Retina (tissue), 1 donor: ENCODE data around the gene NSUN6.
A peak's percentile ranks its signal among the peaks of the same experiment; 100 is the strongest.

Source experiments
- DNase-seq: peaks from one replicate; pipeline ENCODE4 v3.0.0-alpha.2; 2016

NSUN6 gene

DNA sequence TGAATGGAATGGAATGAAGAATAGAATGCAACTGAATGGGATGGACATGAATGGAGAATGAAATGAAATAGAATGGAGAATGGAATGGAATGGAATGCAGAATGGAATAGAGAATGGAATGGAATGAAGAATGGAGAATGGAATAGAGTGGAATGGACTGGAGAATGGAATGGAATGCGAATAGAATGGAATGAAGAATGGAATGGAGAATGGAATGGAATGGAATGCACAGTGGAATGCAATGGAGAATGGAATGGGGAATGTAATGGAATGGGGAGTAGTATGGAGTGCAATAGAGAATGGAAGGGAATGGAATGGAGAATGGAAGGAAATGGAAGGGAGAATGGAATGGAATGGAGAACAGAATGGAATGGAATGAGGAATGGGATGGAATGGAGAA lies 93.4 kb downstream of the NSUN6 start:
- no peak for DNase-seq

GRCh38 chr10:18556522-18557147 lies 94.8 kb downstream of the NSUN6 start:
- DNase-seq: no peak

GRCh38 chr10:18554479-18554878 lies 96.9 kb downstream of the NSUN6 start:
- DNase-seq: no peak

- DNase-seq: no peak
Observed at GRCh38 chr10:18551473-18551872, 99.9 kb downstream of the NSUN6 start.

DNA sequence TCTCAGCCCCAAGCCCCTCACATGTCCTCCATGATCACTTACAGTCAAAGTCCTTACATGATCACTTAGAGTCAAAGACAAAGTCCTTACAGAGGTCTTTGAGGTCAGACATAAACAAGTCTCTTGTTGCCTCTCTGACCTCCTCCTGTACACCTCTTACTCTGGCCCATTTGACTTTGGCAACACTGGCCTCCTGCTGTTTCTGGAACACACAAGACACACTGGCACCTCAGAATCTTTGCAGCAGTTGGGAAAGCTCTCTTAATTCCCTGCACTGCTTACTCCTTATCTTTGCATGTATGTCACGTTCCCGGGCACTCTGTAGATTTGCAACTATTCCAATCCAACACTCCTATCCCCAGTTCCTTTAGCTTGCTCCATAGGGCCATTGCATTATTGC lies 102.3 kb downstream of the NSUN6 start:
- no peak for DNase-seq

GRCh38 chr10:18545621-18546305 lies 105.6 kb downstream of the NSUN6 start:
- DNase-seq: peak; percentile 31

DNA sequence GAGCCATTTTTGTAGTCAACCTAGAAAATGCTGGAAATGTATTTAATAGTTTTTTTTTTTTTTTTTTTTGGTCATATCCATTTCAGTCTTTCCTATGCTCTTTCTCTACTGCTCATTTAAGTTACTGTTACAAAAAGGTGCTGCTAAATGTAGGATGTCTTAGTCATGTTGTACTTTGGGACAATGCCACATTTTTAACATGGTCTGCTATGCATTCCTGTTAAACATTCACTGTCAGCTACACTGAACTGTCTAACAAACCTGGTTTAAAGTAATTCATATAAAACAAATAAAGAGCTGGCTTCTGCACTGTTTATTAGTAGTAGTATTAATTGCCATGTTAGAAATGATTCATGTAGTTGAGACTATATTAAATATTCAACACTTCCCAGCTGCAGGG lies 108.6 kb downstream of the NSUN6 start:
- DNase-seq: no peak

GRCh38 chr10:18540195-18540594 lies 111.2 kb downstream of the NSUN6 start:
- DNase-seq: no peak

- DNase-seq: no peak
Observed at GRCh38 chr10:18539335-18539734, 112.1 kb downstream of the NSUN6 start.

DNA sequence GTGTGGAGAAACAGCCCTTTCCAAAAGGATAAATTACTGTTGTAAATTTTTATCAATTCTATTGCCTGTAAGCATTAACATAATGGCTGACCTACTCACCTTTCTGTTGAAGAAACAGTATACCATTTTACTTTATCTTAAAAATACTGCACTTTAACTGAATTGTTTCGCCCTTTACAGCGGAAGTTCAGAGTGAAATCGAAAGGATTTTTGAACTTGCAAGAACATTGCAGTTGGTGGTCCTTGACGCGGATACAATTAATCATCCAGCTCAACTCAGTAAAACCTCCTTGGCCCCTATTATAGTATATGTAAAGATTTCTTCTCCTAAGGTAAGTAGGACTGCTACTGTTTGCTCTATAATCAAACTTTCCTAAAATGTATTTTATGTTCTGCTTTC lies 117.5 kb downstream of the NSUN6 start:
- no peak for DNase-seq

GRCh38 chr10:18532881-18533535 lies 118.4 kb downstream of the NSUN6 start:
- no peak for DNase-seq

DNA sequence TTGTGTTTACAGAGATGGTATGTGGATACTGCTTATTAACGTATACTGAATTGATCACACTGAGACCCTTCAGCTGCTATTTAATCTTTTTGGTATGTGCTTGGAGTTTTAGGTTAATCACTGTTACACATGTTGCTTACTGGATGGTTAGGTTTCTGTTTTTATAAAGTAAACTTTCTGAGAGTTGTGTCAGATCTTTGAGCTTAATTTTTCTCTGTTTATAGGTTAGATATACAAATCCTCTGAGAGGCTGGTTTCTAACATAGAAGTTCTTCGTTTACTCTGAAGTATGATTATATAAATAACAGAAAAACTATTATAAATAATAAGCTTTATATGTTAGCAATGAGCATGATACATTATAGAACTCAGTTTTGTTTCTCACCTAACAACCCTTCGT lies 123.1 kb downstream of the NSUN6 start:
- DNase-seq: no peak

- no peak for DNase-seq
Observed at GRCh38 chr10:18527687-18528086, 123.7 kb downstream of the NSUN6 start.

DNA sequence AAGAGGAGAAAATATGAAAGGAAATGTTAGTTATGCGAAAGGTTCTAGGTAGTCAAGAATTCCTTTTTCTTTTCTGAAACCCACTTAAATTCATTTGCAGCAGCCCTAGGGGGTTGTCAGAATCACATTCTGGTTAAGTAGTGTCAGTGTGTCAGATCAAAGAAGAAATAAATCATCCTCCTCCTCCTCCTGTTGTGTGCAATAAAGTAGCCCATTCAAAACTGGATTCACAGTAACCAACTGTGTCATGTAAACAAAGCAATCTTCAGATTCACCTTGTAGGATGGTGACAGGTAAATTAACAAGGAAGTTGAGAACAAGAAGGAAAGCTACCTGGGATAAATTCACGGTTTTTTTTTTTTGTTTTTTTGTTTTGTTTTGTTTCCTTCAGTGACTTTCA lies 127.5 kb downstream of the NSUN6 start:
- no peak for DNase-seq

DNA sequence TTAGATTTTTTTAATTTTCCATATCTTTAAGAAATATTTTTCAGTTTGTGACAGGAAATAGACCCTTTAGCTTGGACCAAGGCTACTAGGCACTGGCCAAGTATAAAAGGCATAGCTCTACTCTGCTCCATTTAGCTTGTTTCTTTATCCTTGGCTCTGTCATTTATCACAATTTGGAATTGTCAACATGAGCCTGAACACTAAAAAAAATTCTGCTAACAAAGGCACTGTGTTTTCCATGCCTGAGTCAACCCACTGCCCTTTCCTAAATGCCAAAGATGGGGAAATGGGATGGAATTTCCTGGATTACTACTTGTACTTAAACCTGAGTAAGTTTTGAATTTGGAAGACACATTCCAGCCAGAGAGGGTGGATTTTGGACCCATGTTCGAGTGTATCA lies 128.4 kb downstream of the NSUN6 start:
- DNase-seq: no peak

DNA sequence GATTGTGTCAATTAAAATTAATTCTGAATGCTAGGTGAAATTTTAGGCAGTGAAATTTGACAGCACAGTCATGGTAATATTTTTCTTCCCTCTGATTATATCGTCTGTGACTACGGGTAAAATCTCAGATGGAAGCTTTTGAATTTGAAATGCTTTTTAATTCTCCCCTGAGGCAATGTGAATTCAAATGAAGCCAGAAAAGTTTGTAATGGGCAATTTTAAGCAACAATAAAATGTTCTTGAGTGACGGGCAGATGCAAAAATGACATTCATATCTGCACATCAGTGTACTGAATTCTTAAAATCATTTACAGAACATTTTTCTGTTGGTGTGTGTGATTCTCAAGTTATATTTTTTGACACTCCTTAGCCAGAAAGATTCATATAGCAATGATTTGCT lies 134.5 kb downstream of the NSUN6 start:
- no peak for DNase-seq

DNA sequence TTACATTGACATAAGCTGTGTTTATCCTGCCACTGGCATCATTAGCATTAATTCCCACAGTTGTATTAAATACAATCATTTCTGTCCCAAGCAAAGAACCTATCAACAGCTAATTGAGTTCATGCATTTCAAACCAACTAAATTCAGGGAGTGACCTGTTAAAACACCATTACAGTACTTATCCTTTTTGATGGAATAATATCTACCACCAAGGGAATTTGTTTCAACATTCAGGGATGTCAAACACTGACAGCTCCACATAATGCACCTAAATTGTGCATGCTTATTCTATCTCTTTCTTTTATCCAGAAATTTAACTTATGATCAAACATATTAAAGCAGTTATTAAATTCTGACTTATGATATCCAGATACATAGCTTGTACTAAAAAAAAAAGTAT lies 136.8 kb downstream of the NSUN6 start:
- no peak for DNase-seq

- DNase-seq: no peak
Observed at GRCh38 chr10:18508587-18508986, 142.8 kb downstream of the NSUN6 start.

GRCh38 chr10:18505456-18506118 lies 145.8 kb downstream of the NSUN6 start:
- DNase-seq: peak; percentile 28

- no peak for DNase-seq
Observed at GRCh38 chr10:18504161-18504560, 147.2 kb downstream of the NSUN6 start.

DNA sequence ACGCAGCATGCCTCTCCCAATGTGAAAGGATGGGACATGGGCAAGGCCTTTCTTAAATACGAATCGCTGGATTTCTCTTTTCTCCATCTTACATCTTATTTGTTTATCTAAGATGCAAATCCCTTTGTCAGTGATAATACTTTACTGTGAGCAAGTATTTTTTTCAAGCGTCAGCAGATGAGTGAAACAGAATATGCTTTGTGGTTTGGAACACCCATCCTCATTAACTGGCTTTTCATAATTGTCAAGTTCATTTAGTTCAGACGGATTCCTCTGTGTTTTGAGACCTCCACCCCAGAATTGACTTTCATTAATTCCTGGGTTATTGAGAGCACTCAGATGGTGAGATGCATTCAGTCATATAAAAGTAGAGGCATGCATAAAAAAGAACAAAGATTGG lies 149.8 kb downstream of the NSUN6 start:
- DNase-seq: peak; percentile 22

- no peak for DNase-seq
Observed at GRCh38 chr10:18501198-18501597, 150.2 kb downstream of the NSUN6 start.

- no peak for DNase-seq
Observed at GRCh38 chr10:18500576-18500975, 150.8 kb downstream of the NSUN6 start.

DNA sequence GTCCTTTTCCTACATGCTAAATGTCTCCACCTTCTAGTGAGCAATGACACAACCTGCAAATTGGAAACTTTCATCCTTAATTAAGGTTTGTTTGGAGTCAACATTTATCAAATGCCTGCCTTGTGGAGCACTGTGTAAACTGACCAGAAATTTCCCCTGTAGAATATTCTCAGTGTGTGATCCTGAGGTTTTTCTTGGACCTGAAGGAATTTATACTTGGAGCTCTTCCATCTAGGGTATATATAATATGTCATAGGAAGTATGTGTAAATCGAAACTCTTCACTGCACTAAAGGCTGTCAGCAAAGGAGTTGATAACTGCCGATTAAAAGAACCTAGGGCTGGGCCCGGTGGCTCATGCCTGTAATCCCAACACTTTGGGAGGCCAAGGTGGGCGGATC lies 152.4 kb downstream of the NSUN6 start:
- no peak for DNase-seq
